Renal cortex interstitium (tissue), 15 donors: ENCODE results near the gene TGFB1I1. TPM values are rescaled to one million over a fixed set of nuclear protein-coding genes. Genes with fewer than 3 reads are reported as not detected.
"Not testable (repeated sequence)": the region's sequence is repeated elsewhere in the genome, so short reads cannot be mapped to it uniquely, and the experiment has no call there.

ENCODE experiments used
- DNase-seq, 11 donors: peaks; one replicate each; pipeline ENCODE4 v3.0.0-alpha.2; 2013; ENCODE audit warnings: low read depth in 9 of 11, low spot score in 4 of 11; ENCODE audit errors: extremely low read depth in 1 of 11
- long read RNA-seq, 16 experiments: transcript quantifications; one replicate each; lab custom pipeline, GENCODE V29; 2026
- polyA plus RNA-seq, 3 donors: library from polyadenylated mRNA; unstranded; fragments of 120-200 nt; gene quantifications; one replicate each; pipeline ENCODE4 v1.2.1, GENCODE V29; 2013; ENCODE audit not compliant: insufficient read length in 3 of 3

TGFB1I1 gene
- 10 to 100 TPM; 42.1 to 51.3 (median 45.6) TPM for polyA plus RNA-seq
- long read RNA-seq, donor 1, transcript TGFB1I1-203 (11 exons, 1,898 nt), result major isoform, 5 of 8 reads
- long read RNA-seq, donor 1, partial matches to known transcripts, result 0 of 8 reads
- long read RNA-seq, donor 1, other reads (novel, unspliced or antisense), result 0 of 8 reads
- long read RNA-seq, donor 2, transcript TGFB1I1-203 (11 exons, 1,898 nt), result major isoform, 9 of 14 reads
- long read RNA-seq, donor 2, partial matches to known transcripts, result 0 of 14 reads
- long read RNA-seq, donor 2, other reads (novel, unspliced or antisense), result 0 of 14 reads
- long read RNA-seq, donor 3, transcript TGFB1I1-203 (11 exons, 1,898 nt), result major isoform, 14 of 26 reads
- long read RNA-seq, donor 3, transcript TGFB1I1-214 (10 exons, 1,770 nt), result minor isoform, 9 of 26 reads
- long read RNA-seq, donor 3, partial matches to known transcripts, result 0 of 26 reads
- long read RNA-seq, donor 3, other reads (novel, unspliced or antisense), result 0 of 26 reads
- long read RNA-seq, donor 4, transcript TGFB1I1-203 (11 exons, 1,898 nt), result major isoform, 7 of 7 reads
- long read RNA-seq, donor 4, partial matches to known transcripts, result 0 of 7 reads
- long read RNA-seq, donor 4, other reads (novel, unspliced or antisense), result 0 of 7 reads
- long read RNA-seq, donor 5, result 0 reads
- long read RNA-seq, donor 6, transcript TGFB1I1-203 (11 exons, 1,898 nt), result major isoform, 5 of 15 reads
- long read RNA-seq, donor 6, partial matches to known transcripts, result 5 of 15 reads
- long read RNA-seq, donor 6, other reads (novel, unspliced or antisense), result 0 of 15 reads
- long read RNA-seq, donor 7, transcript TGFB1I1-203 (11 exons, 1,898 nt), result major isoform, 7 of 22 reads
- long read RNA-seq, donor 7, partial matches to known transcripts, result 9 of 22 reads
- long read RNA-seq, donor 7, other reads (novel, unspliced or antisense), result 0 of 22 reads
- long read RNA-seq, donor 8, result 0 reads
- long read RNA-seq, donor 9, transcript TGFB1I1-203 (11 exons, 1,898 nt), result major isoform, 9 of 19 reads
- long read RNA-seq, donor 9, partial matches to known transcripts, result 5 of 19 reads
- long read RNA-seq, donor 9, other reads (novel, unspliced or antisense), result 0 of 19 reads
- long read RNA-seq, donor 10, transcript TGFB1I1-203 (11 exons, 1,898 nt), result major isoform, 6 of 12 reads
- long read RNA-seq, donor 10, partial matches to known transcripts, result 0 of 12 reads
- long read RNA-seq, donor 10, other reads (novel, unspliced or antisense), result 0 of 12 reads
- long read RNA-seq, donor 11, transcript TGFB1I1-203 (11 exons, 1,898 nt), result major isoform, 6 of 12 reads
- long read RNA-seq, donor 11, partial matches to known transcripts, result 5 of 12 reads
- long read RNA-seq, donor 11, other reads (novel, unspliced or antisense), result 0 of 12 reads
- long read RNA-seq, donor 12, partial matches to known transcripts, result 8 of 12 reads
- long read RNA-seq, donor 12, other reads (novel, unspliced or antisense), result 0 of 12 reads
- long read RNA-seq, donor 13, result 0 reads
- long read RNA-seq, donor 14, transcript TGFB1I1-203 (11 exons, 1,898 nt), result major isoform, 6 of 10 reads
- long read RNA-seq, donor 14, partial matches to known transcripts, result 0 of 10 reads
- long read RNA-seq, donor 14, other reads (novel, unspliced or antisense), result 0 of 10 reads
- long read RNA-seq, donor 15, transcript TGFB1I1-203 (11 exons, 1,898 nt), result major isoform, 7 of 10 reads
- long read RNA-seq, donor 15, partial matches to known transcripts, result 0 of 10 reads
- long read RNA-seq, donor 15, other reads (novel, unspliced or antisense), result 0 of 10 reads
- long read RNA-seq, donor 16, transcript TGFB1I1-214 (10 exons, 1,770 nt), result minor isoform, 10 of 63 reads
- long read RNA-seq, donor 16, transcript TGFB1I1-203 (11 exons, 1,898 nt), result major isoform, 24 of 63 reads
- long read RNA-seq, donor 16, partial matches to known transcripts, result 28 of 63 reads
- long read RNA-seq, donor 16, other reads (novel, unspliced or antisense), result 0 of 63 reads

GRCh38 chr16:31471875-31472708, at the start of gene TGFB1I1:
TSS of gene TGFB1I1 (plus strand) at chr16:31472152. CDS start at chr16:31472189, 37 bp downstream.
- peak in 1 of 11 donors; percentile 40 for DNase-seq

GRCh38 chr16:31423241-31423640, 48.7 kb upstream of the TGFB1I1 start:
- no peak for DNase-seq

- DNase-seq, result no peak
Measured at GRCh38 chr16:31423801-31424200, 48.2 kb upstream of the TGFB1I1 start.

- peak in 9 of 11 donors; percentile 22 to 49 (median 36) for DNase-seq
Measured at GRCh38 chr16:31427441-31428278, 44.3 kb upstream of the TGFB1I1 start.

- DNase-seq, result no peak
Measured at GRCh38 chr16:31428279-31428597, 43.7 kb upstream of the TGFB1I1 start, which contains the start of gene COX6A2. TSS of gene COX6A2 (minus strand) at chr16:31428360. CDS start at chr16:31428325, 35 bp downstream.

GRCh38 chr16:31428638-31429247, 43.2 kb upstream of the TGFB1I1 start:
- DNase-seq, result no peak

- DNase-seq, result no peak
Measured at GRCh38 chr16:31429314-31429713, 42.6 kb upstream of the TGFB1I1 start.

- no peak for DNase-seq
Measured at GRCh38 chr16:31429796-31430195, 42.2 kb upstream of the TGFB1I1 start.

- DNase-seq, result no peak
Measured at GRCh38 chr16:31430380-31431052, 41.4 kb upstream of the TGFB1I1 start.

GRCh38 chr16:31435341-31436220, 36.4 kb upstream of the TGFB1I1 start:
- DNase-seq, result no peak

- no peak for DNase-seq
Measured at GRCh38 chr16:31436221-31437045, 35.5 kb upstream of the TGFB1I1 start.

- no peak for DNase-seq
Measured at GRCh38 chr16:31438414-31438813, 33.5 kb upstream of the TGFB1I1 start.

GRCh38 chr16:31439023-31439422, 32.9 kb upstream of the TGFB1I1 start:
- DNase-seq, result not testable (repeated sequence)
